Stimulated activated CD4-positive, alpha-beta T cell treated with anti-CD3 and anti-CD28 coated beads, Interleukin-15, amount 100 ng/mL, for 24 hours (primary cell): ENCODE measurements around the gene GYS1.

Experiments
- DNase-seq: peaks from one replicate; pipeline ENCODE4 v3.0.0-alpha.2; 2020

GYS1 gene

GRCh38 chr19:48962849-48963165, 30.3 kb downstream of the GYS1 start:
- no peak for DNase-seq

GRCh38 chr19:48962029-48962848, 30.9 kb downstream of the GYS1 start:
- peak; percentile 46 for DNase-seq

GRCh38 chr19:48961673-48962028, 31.5 kb downstream of the GYS1 start:
- DNase-seq = no peak

DNA sequence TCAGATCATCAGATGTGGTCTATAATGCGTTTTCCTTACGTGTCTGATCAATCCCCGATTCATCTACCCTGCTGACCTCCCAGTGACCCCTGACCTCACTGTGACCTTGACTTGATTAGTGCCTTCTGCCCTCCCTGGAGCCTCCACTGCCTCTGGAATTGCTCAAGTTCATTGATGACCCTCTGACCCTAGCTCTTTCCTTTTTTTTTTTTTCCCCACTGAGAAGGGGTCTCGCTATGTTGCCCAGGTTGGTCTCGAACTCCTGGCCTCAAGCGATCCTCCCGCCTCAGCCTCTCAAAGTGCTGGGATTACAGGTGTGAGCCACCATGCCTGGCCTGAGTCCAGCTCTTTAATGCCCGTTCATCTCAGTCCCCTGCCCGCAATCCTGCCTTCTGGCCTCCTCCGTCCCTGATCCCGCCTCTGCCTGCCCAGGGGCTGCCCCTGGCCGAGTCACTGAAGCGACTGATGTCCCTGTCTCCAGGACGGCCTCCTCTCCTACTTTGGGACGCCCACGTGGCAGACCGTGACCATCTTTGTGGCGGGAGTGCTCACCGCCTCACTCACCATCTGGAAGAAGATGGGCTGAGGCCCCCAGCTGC, 32.0 kb downstream of the GYS1 start:
- peak; percentile 18 for DNase-seq

GRCh38 chr19:48959341-48960239, 33.5 kb downstream of the GYS1 start:
- peak; percentile 18 for DNase-seq

GRCh38 chr19:48958006-48958405, 35.1 kb downstream of the GYS1 start:
- no peak for DNase-seq

DNA sequence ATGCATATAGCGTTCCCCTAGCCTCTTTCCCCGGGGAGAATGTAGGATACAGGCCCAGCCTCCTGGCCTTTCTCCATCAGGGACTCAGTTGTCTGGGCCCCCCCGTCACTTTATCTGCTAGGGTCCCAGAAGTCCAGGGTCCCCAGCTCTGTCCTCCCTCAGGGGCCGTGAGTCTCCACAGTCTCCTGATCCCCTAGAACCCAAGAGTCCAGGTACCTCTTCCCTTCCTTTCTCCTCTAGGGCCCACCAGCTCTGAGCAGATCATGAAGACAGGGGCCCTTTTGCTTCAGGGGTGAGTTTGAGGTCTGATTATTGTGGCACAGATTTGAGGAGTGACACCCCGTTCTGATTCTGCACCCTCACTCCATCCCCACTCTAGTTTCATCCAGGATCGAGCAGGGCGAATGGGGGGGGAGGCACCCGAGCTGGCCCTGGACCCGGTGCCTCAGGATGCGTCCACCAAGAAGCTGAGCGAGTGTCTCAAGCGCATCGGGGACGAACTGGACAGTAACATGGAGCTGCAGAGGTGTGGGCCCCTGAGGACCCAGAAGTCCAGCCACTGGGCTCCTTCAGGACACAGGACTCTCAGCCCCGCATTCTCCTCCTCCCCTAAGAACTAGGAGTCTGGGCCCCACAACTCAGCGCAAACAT, 37.7 kb downstream of the GYS1 start:
- no peak for DNase-seq

DNA sequence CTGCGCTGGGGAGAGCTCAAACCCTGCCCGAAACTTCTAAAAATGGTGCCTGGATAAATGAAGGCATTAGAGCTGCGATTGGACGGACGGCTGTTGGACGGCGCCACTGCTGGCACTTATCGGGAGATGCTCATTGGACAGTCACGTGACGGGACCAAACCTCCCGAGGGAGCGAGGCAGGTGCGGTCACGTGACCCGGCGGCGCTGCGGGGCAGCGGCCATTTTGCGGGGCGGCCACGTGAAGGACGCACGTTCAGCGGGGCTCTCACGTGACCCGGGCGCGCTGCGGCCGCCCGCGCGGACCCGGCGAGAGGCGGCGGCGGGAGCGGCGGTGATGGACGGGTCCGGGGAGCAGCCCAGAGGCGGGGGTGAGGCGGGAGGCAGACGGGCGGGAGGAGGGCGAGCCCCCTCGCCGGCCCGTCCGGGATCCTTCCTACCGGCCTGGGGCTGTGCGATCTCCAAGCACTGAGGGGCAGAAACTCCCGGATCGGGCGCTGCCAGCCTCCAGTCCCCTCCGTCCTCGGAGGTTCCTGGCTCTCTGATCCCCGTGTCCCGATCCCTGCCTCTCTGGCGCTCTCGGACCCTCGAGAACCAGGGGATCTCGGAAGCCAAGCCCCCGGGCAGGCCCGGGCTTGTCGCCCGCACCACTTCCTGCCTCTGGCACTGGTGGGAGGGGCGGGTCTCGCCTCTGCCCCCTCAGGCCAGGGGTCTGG, 38.4 kb downstream of the GYS1 start, which contains the start of gene BAX:
TSS of gene BAX (plus strand) at position 281 of the 713 bp plus-strand sequence. CDS start at position 335, 54 bp downstream.
- DNase-seq = peak; percentile 99

- no peak for DNase-seq
These were observed 39.0 kb downstream of the GYS1 start for GRCh38 chr19:48953990-48954594.

DNA sequence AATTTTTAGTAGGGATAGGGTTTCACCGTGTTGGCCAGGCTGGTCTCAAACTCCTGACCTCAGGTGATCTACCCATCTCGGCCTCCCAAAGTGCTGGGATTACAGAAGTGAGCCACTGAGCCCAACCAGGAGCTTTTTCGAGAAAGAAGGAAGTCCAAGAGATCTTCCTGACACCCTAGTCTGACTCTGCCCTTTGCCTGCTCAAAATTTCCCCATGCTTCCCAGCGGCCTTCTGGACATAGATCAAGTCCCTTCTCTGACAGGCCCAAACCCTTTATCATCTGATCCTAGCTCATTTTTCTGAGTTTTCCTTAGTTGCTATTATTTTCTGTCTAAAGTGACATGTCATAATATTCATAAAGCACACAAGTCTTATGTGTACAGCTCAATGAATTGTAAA, 40.0 kb downstream of the GYS1 start:
- DNase-seq = no peak

GRCh38 chr19:48950830-48951519, 42.1 kb downstream of the GYS1 start:
- no peak for DNase-seq

- DNase-seq = no peak
These were observed 43.0 kb downstream of the GYS1 start for GRCh38 chr19:48950159-48950558.

DNA sequence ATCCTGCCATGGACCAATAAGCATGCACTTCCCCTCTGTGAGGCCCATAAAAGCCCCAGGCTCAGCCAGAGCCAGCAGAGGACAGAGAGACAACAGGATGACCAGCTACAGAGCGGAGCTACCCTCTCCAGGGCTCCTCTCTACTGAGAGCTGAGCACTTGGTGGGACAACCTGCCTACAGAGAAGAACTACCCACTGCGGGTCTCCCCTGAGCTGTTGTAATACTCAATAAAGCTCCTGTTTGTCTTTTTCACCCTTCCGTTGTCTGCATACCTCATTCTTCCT, 45.9 kb downstream of the GYS1 start:
- no peak for DNase-seq

DNA sequence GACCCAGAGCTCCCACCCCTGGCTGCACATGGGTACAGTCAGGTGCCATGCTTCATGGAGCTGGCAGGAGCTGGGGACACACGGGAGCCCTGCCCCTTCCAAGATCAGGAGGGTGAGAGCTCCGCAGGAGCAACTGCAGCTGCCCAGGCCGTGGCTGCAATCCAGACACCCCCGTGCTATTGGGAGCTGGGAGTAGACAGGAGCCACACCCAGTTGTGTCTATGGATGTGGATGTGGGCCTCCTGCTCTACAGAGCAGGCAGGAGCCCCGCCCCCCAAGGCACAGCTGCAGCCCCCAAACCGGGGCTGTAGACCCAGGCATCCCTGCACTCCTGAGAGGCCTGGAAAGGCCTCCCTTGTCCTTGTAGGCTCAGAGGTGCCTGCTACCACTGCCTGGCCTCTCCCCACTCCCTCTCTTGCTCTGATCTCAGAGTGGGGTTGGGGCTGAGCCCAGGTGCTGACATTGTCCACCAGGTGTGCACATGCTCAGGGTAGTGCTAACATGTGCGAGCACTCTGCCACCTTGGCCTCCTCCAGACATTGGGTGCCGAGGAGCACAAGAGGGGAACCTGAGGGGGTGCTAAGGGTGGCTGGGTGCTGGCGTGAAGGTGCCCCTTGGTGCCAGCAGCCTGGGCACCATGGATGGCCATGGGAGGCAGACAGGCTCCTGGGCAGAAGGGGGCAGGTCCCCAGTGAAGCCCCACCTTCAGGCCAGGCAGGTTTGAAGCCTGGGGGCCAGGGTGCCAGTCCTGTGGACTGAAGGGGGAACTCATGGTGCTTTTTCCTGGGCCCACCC, 46.4 kb downstream of the GYS1 start:
- DNase-seq = no peak

DNA sequence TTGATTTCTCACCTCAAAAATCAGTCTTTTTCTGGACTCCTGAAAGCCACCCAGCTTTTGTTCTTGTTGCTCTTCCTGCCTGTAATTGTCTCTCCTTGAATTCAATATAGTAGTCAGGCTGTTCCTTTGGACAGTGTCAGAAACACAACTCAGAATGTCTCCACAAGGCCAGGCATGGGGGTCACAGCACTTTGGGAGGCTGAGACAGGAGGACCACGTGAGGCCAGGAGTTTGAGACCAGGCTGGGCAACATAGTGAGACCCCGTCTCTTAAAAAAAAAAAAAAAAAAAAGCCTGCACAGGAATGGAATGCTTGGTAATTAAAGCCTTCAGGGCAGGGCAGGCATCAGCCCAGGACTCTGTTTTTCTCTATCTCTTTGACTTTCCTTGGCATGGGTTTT, 47.3 kb downstream of the GYS1 start:
- no peak for DNase-seq

DNA sequence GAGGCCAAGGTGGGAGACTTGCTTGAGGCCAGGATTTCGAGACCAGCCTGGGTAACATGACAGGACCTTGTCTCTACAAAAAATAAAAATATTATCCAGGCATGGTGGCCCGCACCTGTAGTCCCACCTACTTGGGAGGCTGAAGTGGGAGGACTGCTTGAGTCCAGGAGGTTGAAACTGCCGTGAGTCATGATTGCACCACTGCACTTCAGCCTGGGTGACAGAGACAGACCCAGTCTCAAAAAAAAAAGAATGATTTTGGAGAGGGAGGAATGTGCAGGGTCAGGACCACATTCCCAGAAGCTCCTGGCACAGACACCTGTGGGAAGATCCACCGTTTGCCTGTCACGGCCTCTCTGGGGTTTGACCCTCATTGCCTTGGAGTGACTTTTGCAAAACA, 47.7 kb downstream of the GYS1 start:
- no peak for DNase-seq

- no peak for DNase-seq
These were observed 50.0 kb downstream of the GYS1 start for GRCh38 chr19:48943081-48943480.

- DNase-seq = no peak
These were observed 52.2 kb downstream of the GYS1 start for GRCh38 chr19:48940902-48941301.

GRCh38 chr19:48938256-48938655, 54.9 kb downstream of the GYS1 start:
- no peak for DNase-seq

- DNase-seq = no peak
These were observed 57.2 kb downstream of the GYS1 start for GRCh38 chr19:48935864-48936263.

DNA sequence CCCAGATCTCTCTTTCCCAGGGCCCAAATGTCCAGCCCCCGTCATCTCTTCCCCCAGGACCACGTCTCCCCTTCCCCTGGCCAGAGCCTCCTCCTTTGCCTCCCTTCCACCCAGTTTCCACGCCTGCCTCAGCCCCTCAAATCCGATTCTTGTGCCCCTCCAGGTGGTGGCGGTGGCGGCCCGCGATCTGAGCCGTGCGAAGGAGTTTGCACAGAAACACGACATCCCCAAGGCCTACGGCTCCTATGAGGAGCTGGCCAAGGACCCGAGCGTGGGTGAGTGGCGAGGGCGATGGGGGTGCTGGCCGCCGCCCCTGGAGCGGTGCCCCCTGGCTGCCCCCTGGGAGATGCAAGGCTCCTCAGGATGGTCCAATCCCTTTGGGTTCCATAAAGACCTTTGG, 58.3 kb downstream of the GYS1 start:
- no peak for DNase-seq
